HCT116 (cell line): ENCODE results near the gene PANK1. TPM values are rescaled to one million over a fixed set of nuclear protein-coding genes. Genes with fewer than 3 reads are reported as not detected.

Experiments used
- ATAC-seq: fragments of 200-7000 bp; cut with Tn5 transposase; 2 replicates; pipeline ENCODE4 v1.9.1; 2020; ENCODE audit warnings: mild to moderate bottlenecking, moderate library complexity
- BruUV-seq: library from RNA; stranded (reverse); fragments of 400-500 nt; replicated peaks from 2 replicates; lab custom pipeline; 2021; lab: Mats Ljungman, UMichigan
- CTCF ChIA-PET: fragments of 300-600 bp; sonication (Branson Sonifier 250); formaldehyde crosslinking; loops from one replicate; lab custom pipeline; 2021; ENCODE audit warnings: antibody characterized with exemption; lab: Charles Lee
- POLR2A ChIA-PET: fragments of 300-600, 350-600 bp; sonication (Branson Sonifier 250); formaldehyde crosslinking; loops from one replicate; lab custom pipeline; 2021; ENCODE audit warnings: antibody characterized with exemption; lab: Charles Lee
- RAD21 ChIA-PET, 2 experiments: fragments of 300-600 bp; sonication (Branson Sonifier 250); formaldehyde crosslinking; loops; one replicate each; lab custom pipeline; 2023; ENCODE audit warnings: low total read pairs in 2 of 2; ENCODE audit not compliant: uncharacterized antibody in 2 of 2, unreplicated experiment in 2 of 2, low non-redundant PET in 1 of 2; lab: Charles Lee
- DNase-seq: peaks from one replicate; pipeline ENCODE4 v3.0.0-alpha.2; 2010; ENCODE audit warnings: low read depth, low spot score
- H2AFZ ChIP-seq: fragments of 200-600 bp; shearing (Covaris generic), sonication (generic); 2 replicates; pipeline ENCODE4 v1.6.1; 2017; ENCODE audit warnings: low read depth, mixed run types, mixed read lengths, antibody characterized with exemption, low read length; ENCODE audit not compliant: poor library complexity, severe bottlenecking
- H3K27ac ChIP-seq: 2 replicates; pipeline ENCODE4 v1.5.1; 2012; ENCODE audit warnings: low read depth, low read length
- H3K27me3 ChIP-seq: fragments of 200-600 bp; sonication (generic); 2 replicates; pipeline ENCODE4 v1.6.1; 2016; ENCODE audit warnings: mixed run types, low read length, mixed read lengths; ENCODE audit not compliant: insufficient read depth
- H3K36me3 ChIP-seq, 2 experiments: fragments of 200-500 bp in 1 of 2; fragments of 200-600 bp in 1 of 2; sonication (Bioruptor generic) in 1 of 2; sonication (generic) in 1 of 2; 2 replicates each; pipeline versions ENCODE4 v1.5.1 to v1.6.1; 2014 to 2016; ENCODE audit warnings: low read length in 2 of 2, inconsistent platforms in 1 of 2, mixed read lengths in 1 of 2, mixed run types in 1 of 2; ENCODE audit not compliant: insufficient read depth in 2 of 2, control insufficient read depth in 1 of 2
- H3K4me1 ChIP-seq, 2 experiments: fragments of 200-600 bp in 1 of 2; sonication (generic) in 1 of 2; 2 replicates each; pipeline versions ENCODE4 v1.5.1 to v1.6.1; 2012 to 2017; ENCODE audit warnings: low read length in 2 of 2, inconsistent platforms in 1 of 2, mild to moderate bottlenecking in 1 of 2, mixed read lengths in 1 of 2, mixed run types in 1 of 2, moderate library complexity in 1 of 2; ENCODE audit not compliant: insufficient read depth in 2 of 2, control insufficient read depth in 1 of 2
- H3K4me2 ChIP-seq: fragments of 200-600 bp; sonication (generic); 2 replicates; pipeline ENCODE4 v1.6.1; 2017; ENCODE audit warnings: mixed run types, low read length, mixed read lengths
- H3K4me3 ChIP-seq, 2 experiments: fragments of 200-600 bp in 1 of 2; sonication (generic) in 1 of 2; replicated peaks in 1 of 2; 2 replicates each; pipeline ENCODE4 v1.5.1; 2011 to 2016; ENCODE audit warnings: low read length in 2 of 2, control low read depth in 1 of 2, low read depth in 1 of 2, mild to moderate bottlenecking in 1 of 2, mixed read lengths in 1 of 2, mixed run types in 1 of 2
- H3K79me2 ChIP-seq: fragments of 200-600 bp; sonication (generic); 2 replicates; pipeline ENCODE4 v1.6.1; 2017; ENCODE audit warnings: mild to moderate bottlenecking, mixed run types, low read length, moderate library complexity, mixed read lengths; ENCODE audit not compliant: insufficient read depth
- H3K9ac ChIP-seq: fragments of 200-600 bp; sonication (generic); 2 replicates; pipeline ENCODE4 v1.6.1; 2016; ENCODE audit warnings: low read length, mixed read lengths
- H3K9me2 ChIP-seq: fragments of 200-600 bp; sonication (generic), shearing (Covaris generic); 2 replicates; pipeline ENCODE4 v1.6.1; 2017; ENCODE audit warnings: mixed run types, mild to moderate bottlenecking, moderate library complexity; ENCODE audit not compliant: insufficient read depth
- H3K9me3 ChIP-seq, 2 experiments: fragments of 200-500 bp in 1 of 2; fragments of 200-600 bp in 1 of 2; sonication (Bioruptor generic) in 1 of 2; sonication (generic) in 1 of 2; 2 replicates each; pipeline ENCODE4 v1.6.1; 2014 to 2017; ENCODE audit warnings: low read length in 2 of 2, mixed read lengths in 2 of 2, inconsistent platforms in 1 of 2, low read depth in 1 of 2, mild to moderate bottlenecking in 1 of 2, mixed run types in 1 of 2, moderate library complexity in 1 of 2; ENCODE audit not compliant: control insufficient read depth in 1 of 2, insufficient read depth in 1 of 2
- H4K20me1 ChIP-seq: fragments of 200-600 bp; sonication (generic), shearing (Covaris generic); 2 replicates; pipeline ENCODE4 v1.6.1; 2017; ENCODE audit warnings: mixed run types, mild to moderate bottlenecking, moderate library complexity; ENCODE audit not compliant: insufficient read depth
- ATF3 ChIP-seq: IDR thresholded peaks from 2 replicates; pipeline ENCODE4 v1.6.1; 2012
- CBX3 ChIP-seq: IDR thresholded peaks from 2 replicates; pipeline ENCODE4 v1.6.1; 2012; ENCODE audit warnings: low read depth
- CEBPB ChIP-seq: IDR thresholded peaks from 2 replicates; pipeline ENCODE4 v1.6.1; 2012; ENCODE audit warnings: low read depth
- CTCF ChIP-seq, 3 experiments: fragments of 200-600 bp in 1 of 3; sonication (generic) in 1 of 3; IDR thresholded peaks in 2 of 3; conservative IDR thresholded peaks in 1 of 3; 2 replicates each; pipeline ENCODE4 v1.5.1; 2012 to 2017; ENCODE audit warnings: low read depth in 2 of 3, low read length in 2 of 3, antibody characterized with exemption in 1 of 3, borderline replicate concordance in 1 of 3, control low read depth in 1 of 3, mild to moderate bottlenecking in 1 of 3, mixed read lengths in 1 of 3, mixed run types in 1 of 3, moderate library complexity in 1 of 3; ENCODE audit not compliant: insufficient read depth in 1 of 3
- EGR1 ChIP-seq: IDR thresholded peaks from 2 replicates; pipeline ENCODE4 v1.6.1; 2012; ENCODE audit warnings: low read depth
- EZH2 ChIP-seq: fragments of 200-600 bp; sonication (generic); IDR thresholded peaks from 2 replicates; pipeline ENCODE4 v1.6.1; 2017; ENCODE audit warnings: antibody characterized with exemption, mixed run types
- JUND ChIP-seq: IDR thresholded peaks from 2 replicates; pipeline ENCODE4 v1.6.1; 2012
- POLR2AphosphoS5 ChIP-seq: IDR thresholded peaks from 2 replicates; pipeline ENCODE4 v1.6.1; 2011; ENCODE audit warnings: mild to moderate bottlenecking, low read depth, low read length, moderate library complexity
- SP1 ChIP-seq: IDR thresholded peaks from 2 replicates; pipeline ENCODE4 v1.6.1; 2012; ENCODE audit warnings: low read depth
- SRF ChIP-seq: IDR thresholded peaks from 2 replicates; pipeline ENCODE4 v1.6.1; 2012; ENCODE audit warnings: low read depth
- ZFX ChIP-seq: fragments of 450-650 bp; IDR thresholded peaks from 2 replicates; pipeline ENCODE4 v1.6.1; 2017
- ZNF274 ChIP-seq: fragments of 200-500 bp; sonication (Bioruptor generic); IDR thresholded peaks from 2 replicates; pipeline ENCODE4 v1.6.1; 2014; ENCODE audit warnings: mild to moderate bottlenecking, low read depth, low read length, inconsistent platforms
- intact Hi-C: fragments of 100-400 bp; cut with micrococcal nuclease; formaldehyde crosslinking; loops from 2 replicates; pipeline ENCODE4 v1.10.0; 2022
- total RNA-seq: library from RNA; stranded (reverse); gene quantifications from one replicate; pipeline ENCODE4 v1.2.1, GENCODE V29; 2021; ENCODE audit not compliant: unreplicated experiment
- TF ChIP-seq, protein P1 (sequence below): IDR thresholded peaks from 2 replicates; pipeline ENCODE4 v1.6.1; 2012; ENCODE audit warnings: low read depth

The PANK1 gene
- total RNA-seq, 1 experiment from 2014 or later, result 6.4 TPM

DNA sequence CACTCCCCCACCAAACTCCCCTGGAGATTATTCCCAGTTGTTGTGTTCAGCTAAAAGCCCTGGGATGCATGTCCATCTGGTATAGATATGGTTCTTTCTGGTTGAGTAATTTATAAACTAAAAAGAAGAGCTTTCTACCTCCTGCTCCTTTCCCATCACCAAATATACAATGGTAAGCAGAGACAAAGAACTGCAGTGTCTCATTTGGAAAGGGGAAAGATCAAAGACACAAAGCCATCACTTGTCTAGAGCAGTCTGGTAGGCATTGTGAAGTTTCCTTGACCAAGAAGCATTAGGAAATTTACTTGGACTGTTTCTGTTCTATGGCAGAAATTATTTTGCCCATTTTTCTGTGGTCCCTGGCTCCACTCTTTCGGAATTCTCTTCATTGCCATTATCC, 24.9 kb upstream of the PANK1 start:
- BruUV-seq, result no TSS peak
- Histone ChIP-seq H3K4me1 (no peaks in the 10 kb centered on the region), H3K4me2 (no peak overlapping the region), H3K9me3 (no peaks in the 10 kb centered on the region), H3K4me3 (no peak overlapping the region), H3K36me3 (no peaks in the 10 kb centered on the region), H3K27ac (no peak overlapping the region), H3K9ac (no peak overlapping the region), H4K20me1 (no peaks in the 10 kb centered on the region), H3K27me3 (no peaks in the 10 kb centered on the region), H2AFZ (no peak overlapping the region), H3K79me2 (no peaks in the 10 kb centered on the region), H3K9me2 (no peaks in the 10 kb centered on the region)
- intact Hi-C loops, result no loop called here
- RAD21 ChIA-PET, result no interaction called here
- POLR2A ChIA-PET, result interaction anchor here (0.8 kb wide), 1 partner anchor 31 kb away, joined by 3 read pairs; the partner anchor contains the start of gene KIF20B
- DNase-seq (no peak), ATAC-seq (no peak)
- CTCF ChIA-PET, result no interaction called here
- no peak for TF ChIP-seq CEBPB
- no peak for TF ChIP-seq SRF
- TF ChIP-seq ZFX, result no peak
- TF ChIP-seq JUND, result no peak
- no peak for TF ChIP-seq CBX3
- TF ChIP-seq ATF3, result no peak
- TF ChIP-seq, protein P1, sequence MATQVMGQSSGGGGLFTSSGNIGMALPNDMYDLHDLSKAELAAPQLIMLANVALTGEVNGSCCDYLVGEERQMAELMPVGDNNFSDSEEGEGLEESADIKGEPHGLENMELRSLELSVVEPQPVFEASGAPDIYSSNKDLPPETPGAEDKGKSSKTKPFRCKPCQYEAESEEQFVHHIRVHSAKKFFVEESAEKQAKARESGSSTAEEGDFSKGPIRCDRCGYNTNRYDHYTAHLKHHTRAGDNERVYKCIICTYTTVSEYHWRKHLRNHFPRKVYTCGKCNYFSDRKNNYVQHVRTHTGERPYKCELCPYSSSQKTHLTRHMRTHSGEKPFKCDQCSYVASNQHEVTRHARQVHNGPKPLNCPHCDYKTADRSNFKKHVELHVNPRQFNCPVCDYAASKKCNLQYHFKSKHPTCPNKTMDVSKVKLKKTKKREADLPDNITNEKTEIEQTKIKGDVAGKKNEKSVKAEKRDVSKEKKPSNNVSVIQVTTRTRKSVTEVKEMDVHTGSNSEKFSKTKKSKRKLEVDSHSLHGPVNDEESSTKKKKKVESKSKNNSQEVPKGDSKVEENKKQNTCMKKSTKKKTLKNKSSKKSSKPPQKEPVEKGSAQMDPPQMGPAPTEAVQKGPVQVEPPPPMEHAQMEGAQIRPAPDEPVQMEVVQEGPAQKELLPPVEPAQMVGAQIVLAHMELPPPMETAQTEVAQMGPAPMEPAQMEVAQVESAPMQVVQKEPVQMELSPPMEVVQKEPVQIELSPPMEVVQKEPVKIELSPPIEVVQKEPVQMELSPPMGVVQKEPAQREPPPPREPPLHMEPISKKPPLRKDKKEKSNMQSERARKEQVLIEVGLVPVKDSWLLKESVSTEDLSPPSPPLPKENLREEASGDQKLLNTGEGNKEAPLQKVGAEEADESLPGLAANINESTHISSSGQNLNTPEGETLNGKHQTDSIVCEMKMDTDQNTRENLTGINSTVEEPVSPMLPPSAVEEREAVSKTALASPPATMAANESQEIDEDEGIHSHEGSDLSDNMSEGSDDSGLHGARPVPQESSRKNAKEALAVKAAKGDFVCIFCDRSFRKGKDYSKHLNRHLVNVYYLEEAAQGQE, result no peak
- no peak for TF ChIP-seq ZNF274
- TF ChIP-seq POLR2AphosphoS5, result no peak
- TF ChIP-seq CTCF (IDR thresholded peaks at IDR 0.05 in 2 of 3, conservative IDR thresholded peaks at IDR 0.05 in 1 of 3; ENCODE audit: borderline replicate concordance in 1 of 3, insufficient read depth in 1 of 3, low read depth in 2 of 3, low read length in 2 of 3), result no peak
- TF ChIP-seq SP1, result no peak
- no peak for TF ChIP-seq EZH2
- no peak for TF ChIP-seq EGR1
- TF ChIP-seq, all 23 proteins: peak for 0
